HPDE6-E6E7 (cell line): ENCODE results near the gene TMEM201.

ENCODE experiments used
- DNase-seq: peaks from one replicate; pipeline ENCODE4 v3.0.0; 2011; ENCODE audit warnings: missing footprints; ENCODE audit errors: extremely low spot score

TMEM201 gene

GRCh38 chr1:9653491-9654050, 64.9 kb downstream of the TMEM201 start:
- DNase-seq: no peak

DNA sequence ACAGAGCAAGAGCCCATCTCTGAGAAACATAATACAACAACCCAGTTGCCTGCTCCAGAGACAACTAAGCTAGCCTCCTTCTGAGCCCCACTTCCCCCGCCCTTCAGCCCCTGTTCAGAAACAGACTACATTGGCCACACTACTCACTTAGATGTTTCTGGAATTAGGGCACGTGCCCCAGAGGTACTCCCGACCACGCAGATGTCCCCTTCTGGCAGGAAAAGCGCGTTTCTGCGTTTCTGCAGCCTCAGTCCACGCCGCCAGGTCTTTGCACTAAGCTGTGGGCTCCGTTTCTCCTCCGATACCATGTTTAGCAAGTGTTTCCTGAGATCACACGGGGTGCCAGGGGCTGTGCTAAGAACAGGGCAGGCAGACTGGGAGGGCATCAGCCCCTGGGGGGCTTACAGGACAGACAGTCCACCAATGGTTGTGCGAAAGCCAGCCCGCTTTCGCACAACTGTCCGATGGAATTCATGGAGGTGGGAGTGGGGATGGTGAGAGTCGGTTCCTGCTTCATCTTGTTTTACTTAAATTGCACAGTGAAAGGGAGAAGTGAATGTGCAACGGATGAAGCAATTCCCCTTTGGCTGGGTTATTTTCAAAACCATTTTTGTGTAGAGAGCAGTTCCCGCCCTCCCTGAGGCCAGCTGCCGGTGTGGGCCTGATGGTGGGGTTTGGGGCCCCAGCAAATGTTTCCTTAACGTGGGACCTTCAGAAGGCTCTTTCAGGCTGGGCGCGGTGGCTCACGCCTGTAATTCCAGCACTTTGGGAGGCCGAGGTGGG, 65.5 kb downstream of the TMEM201 start:
- DNase-seq: no peak

GRCh38 chr1:9654834-9655723, 66.4 kb downstream of the TMEM201 start:
- no peak for DNase-seq

GRCh38 chr1:9655836-9656235, 67.1 kb downstream of the TMEM201 start:
- DNase-seq: no peak

DNA sequence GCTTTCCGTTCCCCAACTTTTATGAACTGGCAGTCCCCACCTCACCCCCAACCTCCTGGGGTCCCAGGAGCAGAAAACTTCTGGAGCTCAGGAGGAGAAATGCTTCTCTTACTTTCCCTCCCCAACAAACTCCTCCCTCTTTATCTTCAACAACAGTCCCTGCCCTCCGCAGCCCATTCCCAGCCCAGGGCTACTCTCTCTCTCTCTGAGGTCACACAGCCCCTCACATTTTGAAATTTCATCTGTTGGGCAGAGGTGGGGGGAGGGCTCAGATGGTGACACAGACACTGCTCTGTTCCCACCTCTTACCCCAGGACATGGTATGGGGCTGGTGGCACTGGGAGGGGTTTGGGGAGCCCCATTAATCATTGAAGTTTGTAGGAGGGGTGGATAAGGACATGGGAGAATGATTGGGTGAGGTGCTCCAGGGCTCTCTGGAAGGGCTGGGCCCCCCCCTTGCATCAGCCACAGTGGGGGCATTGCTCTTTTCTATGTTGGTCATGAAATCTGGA, 68.9 kb downstream of the TMEM201 start:
- DNase-seq: no peak

- no peak for DNase-seq
Observed at GRCh38 chr1:9658199-9658598, 69.5 kb downstream of the TMEM201 start.

DNA sequence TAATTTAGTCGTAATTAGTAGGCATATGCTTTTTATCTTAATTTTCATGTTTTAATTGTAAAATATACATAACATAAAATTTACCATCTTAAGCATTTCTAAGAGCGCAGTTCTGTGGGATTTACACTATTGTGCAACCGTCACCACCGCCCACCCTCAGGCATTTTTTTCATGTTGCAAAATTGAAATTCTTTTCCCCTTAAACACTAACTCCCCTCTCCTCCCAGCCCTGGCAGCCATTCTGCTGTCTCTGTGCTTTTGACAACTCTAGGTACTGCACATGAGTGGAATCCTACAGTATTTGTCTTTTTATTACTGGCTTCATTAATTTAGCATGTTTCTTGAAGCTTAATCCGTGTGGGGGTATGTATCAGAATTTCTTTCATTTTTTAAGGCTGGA, 70.6 kb downstream of the TMEM201 start:
- DNase-seq: no peak

- no peak for DNase-seq
Observed at GRCh38 chr1:9663257-9663656, 74.5 kb downstream of the TMEM201 start.
